Fibroblast of the aortic adventitia (primary cell): Measurements from ENCODE around the gene MRPS18A. TPM values are rescaled to one million over a fixed set of nuclear protein-coding genes. Genes with fewer than 3 reads are reported as not detected.

Experiments used
- DNase-seq: peaks from one replicate; pipeline ENCODE4 v3.0.0-alpha.2; 2010; ENCODE audit warnings: low read depth
- H3K4me3 ChIP-seq: 2 replicates; pipeline ENCODE4 v1.5.1; 2011; ENCODE audit warnings: low read depth, mild to moderate bottlenecking, control low read depth, low read length, moderate library complexity
- total RNA-seq: library from RNA; depleted of rRNA; stranded (reverse); fragments of >200 nt; gene quantifications from 2 replicates; pipeline ENCODE4 v1.2.3, GENCODE V29; 2012; ENCODE audit warnings: low replicate concordance
- TF ChIP-seq, protein P1 (sequence below): IDR thresholded peaks from 2 replicates; pipeline ENCODE4 v1.5.1; 2011; ENCODE audit warnings: mild to moderate bottlenecking, low read length, control low read depth, inconsistent platforms; ENCODE audit not compliant: insufficient read depth

Gene MRPS18A
- total RNA-seq, 1 donor = 32.4 TPM

DNA sequence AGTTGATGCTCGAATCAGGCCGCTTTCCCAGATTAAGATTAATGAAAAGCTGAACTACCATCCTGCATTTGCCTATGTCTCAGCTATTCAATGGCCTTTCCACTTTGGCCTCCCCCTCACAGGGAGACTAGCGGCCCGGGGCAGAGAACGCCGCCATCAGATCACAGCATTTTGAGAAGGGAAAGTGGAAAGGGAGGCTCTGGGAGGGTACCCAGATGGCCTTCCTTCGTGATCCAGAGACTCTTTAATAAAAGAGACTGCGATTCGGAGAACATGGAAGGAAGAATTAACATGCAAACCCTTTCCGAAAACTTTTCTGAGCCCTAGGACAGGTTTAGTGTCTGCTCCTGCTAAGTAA, 533 bp downstream of the MRPS18A start:
- peak overlapping the region; percentile 78 for H3K4me3 ChIP-seq
- TF ChIP-seq, protein P1, sequence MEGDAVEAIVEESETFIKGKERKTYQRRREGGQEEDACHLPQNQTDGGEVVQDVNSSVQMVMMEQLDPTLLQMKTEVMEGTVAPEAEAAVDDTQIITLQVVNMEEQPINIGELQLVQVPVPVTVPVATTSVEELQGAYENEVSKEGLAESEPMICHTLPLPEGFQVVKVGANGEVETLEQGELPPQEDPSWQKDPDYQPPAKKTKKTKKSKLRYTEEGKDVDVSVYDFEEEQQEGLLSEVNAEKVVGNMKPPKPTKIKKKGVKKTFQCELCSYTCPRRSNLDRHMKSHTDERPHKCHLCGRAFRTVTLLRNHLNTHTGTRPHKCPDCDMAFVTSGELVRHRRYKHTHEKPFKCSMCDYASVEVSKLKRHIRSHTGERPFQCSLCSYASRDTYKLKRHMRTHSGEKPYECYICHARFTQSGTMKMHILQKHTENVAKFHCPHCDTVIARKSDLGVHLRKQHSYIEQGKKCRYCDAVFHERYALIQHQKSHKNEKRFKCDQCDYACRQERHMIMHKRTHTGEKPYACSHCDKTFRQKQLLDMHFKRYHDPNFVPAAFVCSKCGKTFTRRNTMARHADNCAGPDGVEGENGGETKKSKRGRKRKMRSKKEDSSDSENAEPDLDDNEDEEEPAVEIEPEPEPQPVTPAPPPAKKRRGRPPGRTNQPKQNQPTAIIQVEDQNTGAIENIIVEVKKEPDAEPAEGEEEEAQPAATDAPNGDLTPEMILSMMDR = no peak
- DNase-seq = no peak

DNA sequence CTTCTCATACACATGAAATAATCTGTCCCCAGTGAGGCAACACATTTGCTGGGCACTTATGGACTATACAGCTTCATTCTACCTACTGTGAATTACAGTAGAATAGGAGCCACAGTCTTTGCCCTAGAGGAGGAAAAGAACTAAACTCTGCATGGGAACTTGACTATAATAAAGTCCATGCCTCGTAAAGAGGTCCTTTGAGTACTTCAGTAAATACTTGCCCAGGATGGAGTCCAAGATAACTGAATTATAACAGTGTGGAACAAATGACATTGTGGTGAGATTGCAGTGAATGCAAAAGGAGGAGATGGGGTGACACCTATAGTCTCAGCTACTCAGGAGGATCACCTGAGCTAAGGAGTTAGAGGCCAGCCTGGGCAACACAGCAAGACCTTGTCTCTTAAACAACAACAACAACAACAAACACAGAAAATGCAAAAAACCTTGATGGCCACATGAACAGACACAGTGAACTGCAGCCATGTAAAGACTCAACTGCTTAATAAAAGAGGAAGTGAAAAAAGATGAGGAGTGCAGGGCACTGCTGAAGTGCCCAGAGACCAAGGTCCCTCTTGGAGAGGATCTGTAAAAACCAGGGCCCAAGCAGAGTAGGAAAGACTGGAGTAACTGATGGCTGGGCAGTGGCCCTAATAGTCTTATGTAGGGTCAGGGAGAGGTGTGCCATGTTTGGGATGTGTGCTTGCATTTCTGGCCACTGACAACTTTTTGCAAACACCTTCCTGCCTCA, 3.7 kb downstream of the MRPS18A start:
- DNase-seq = no peak
- no peak overlapping the region for H3K4me3 ChIP-seq
- TF ChIP-seq, protein P1 = no peak

DNA sequence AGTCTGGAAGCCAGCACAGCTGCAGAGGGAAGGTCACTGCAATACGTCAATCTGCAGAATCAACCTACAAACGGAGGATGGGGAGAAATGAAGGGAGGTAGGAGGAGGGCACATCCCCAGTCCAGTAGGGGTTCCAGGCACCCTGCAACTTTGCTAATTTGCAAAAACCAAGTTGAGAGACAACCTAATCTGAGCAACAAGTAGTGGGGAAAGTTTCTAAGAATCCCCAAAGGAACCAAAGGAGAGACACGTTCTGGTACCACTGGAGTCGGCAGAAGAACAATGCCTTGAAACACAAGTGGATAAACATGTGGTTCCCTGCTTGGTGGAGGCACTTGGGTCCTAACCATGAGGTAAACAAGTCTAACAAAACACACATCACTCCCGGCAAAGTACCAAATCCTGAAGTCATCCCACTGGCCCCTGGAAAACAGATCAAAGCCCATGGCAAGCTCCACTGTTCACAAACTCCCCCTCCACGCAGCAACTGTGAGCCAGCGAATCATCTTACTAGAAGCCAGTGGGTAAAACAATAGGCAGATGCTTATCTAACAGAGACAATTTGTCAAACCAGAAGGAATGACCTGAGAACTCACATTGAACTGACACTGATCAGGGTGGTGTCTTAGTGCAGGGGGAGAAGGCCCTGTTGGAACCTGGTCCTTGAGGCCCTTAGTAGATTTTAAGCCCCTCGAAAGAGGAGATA, 4.7 kb downstream of the MRPS18A start:
- TF ChIP-seq, protein P1 = no peak
- H3K4me3 ChIP-seq = no peak overlapping the region
- DNase-seq = peak; percentile 22

DNA sequence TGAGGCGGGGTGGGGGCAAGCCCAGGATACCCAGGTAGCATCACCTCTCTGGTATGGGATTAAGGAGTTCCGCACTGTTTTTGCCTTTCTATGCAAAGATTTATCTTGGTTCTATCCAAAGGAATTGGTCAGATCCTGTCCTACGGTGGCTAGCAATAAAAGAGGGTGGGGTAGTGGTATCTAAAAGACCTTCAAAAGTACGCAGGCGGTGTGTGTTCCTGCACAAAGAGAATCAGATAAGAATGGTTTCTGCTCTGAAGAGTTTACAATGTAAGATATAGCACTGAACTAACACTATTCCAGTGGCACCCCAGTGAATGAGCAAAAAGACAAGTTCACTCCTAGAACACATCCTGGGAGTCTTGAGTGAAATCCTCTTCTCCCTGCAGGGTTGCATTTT, 6.3 kb downstream of the MRPS18A start:
- TF ChIP-seq, protein P1 = no peak
- no peak overlapping the region for H3K4me3 ChIP-seq
- no peak for DNase-seq

DNA sequence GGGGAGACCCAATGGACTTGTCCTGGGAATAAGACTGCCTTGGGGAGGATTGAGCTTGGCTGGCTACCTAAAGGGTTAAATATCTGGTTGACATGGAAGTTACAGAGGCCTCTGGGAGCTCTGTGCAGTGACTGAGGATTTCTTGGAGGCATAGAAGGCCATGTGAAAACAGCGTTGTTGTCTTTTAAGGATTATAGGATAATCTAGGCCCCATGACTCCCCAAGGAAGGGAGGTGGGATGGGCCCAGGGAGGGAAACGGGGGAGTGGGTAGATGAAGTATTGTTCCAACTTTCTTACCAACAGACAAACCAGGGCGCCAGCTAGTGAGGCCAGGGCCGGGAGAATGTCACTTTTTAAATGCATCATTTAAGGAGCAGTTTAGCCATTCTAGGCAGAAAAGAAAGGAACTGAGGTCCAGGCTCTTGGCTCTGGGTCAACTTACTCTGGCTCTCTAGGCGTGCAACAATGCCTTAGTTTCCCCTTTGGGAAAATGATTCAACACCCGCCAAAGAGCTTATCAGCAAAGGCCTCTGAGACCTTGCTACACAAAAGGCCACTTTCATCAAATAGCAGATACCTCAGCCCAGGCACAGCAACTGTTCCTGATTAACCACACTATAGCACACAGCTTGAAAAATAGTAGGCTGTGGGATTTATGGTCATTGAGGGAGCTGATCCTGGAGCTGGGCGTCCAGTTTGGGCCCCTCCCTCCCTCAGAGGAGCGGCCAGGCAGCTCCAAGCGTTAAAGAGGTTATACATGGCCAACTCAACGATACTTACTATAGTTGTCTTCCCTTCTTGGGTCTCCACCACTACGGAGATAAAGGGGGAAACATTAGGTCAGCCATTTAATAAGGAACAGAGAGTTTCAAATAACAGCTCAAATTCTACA, 7.0 kb downstream of the MRPS18A start:
- DNase-seq = no peak
- H3K4me3 ChIP-seq = no peak overlapping the region
- TF ChIP-seq, protein P1 = no peak

DNA sequence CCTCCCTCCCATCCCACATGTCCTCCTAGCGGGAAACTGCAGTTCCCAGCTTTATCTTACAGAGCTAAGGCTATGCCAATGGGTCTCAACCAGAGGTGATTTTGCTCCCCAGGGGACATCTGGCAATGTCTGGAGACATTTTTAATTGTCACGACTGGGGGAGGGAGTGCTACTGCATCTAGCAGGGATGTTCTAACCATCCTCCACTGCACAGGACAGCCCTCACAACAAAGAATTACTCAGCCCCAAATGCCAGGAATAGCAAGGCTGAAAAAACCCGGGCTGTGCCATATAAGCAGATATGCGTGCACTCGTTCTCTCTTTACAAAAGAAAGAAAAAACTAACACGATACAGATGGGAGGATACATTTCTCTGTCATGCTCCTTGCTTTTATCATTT, 8.5 kb downstream of the MRPS18A start:
- TF ChIP-seq, protein P1 = no peak
- no peak for DNase-seq
- no peak overlapping the region for H3K4me3 ChIP-seq
